ENCODE measurements around the gene ADAM12. TPM values are rescaled to one million over a fixed set of nuclear protein-coding genes. Genes with fewer than 3 reads are reported as not detected.
A peak's percentile ranks its signal among the peaks of the same experiment; 100 is the strongest.

The ADAM12 gene
- total RNA-seq, 2 donors from 2014 or later: under 0.01 to 0.52 TPM

DNA sequence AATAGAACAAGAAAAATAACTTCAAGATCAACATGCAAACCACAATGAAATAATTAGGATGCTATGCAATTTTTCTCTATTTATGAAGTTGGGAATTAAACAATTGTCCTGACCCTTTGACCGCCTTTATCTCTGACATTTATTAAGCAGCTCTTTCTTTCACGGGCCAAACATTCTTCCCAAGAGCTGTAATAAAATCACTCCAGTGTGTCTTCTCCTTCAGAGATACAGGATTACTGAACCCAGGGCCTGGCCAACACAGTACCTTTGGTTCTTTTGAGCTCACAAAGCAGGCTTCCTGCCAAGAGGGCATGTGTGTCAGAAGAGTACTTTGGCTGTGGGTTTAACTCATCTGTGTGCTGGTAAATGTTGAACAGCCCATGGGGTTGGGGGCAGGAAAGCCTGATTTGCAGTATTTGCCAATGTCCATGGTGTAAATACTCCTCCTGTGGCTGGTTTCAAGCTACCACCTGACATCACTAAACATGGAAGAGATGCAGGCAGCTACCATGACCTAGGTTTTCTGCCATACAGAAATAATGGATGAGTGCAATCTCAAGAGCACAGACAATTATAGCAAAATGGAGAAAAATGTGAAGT, 370.2 kb downstream of the ADAM12 start:
- WGBS, 2 donors: 47 to 56% methylated on average over 2 of the region's 2 CpGs
- Histone ChIP-seq H3K4me3 (no peak overlapping the region), H3K36me3 (replicated peaks in 1 of 2; ENCODE audit: insufficient read depth in 1 of 2, low read depth in 2 of 2) (no peaks in the 10 kb centered on the region), H3K4me1 (peaks cover 5% of the 10 kb centered on the region), H3K27me3 (no peaks in the 10 kb centered on the region), H3K9me3 (no peaks in the 10 kb centered on the region), H3K27ac (peak overlapping the region in 1 of 4 donors; percentile 42)
- DNase-seq (peak in 2 of 4 donors; percentile 13 to 23), ATAC-seq (peak; percentile 48)
- intact Hi-C loops (cut with DNase I): no loop called here
- no peak for TF ChIP-seq POLR2A (IDR thresholded peaks at IDR 0.05)
- TF ChIP-seq, protein P1, sequence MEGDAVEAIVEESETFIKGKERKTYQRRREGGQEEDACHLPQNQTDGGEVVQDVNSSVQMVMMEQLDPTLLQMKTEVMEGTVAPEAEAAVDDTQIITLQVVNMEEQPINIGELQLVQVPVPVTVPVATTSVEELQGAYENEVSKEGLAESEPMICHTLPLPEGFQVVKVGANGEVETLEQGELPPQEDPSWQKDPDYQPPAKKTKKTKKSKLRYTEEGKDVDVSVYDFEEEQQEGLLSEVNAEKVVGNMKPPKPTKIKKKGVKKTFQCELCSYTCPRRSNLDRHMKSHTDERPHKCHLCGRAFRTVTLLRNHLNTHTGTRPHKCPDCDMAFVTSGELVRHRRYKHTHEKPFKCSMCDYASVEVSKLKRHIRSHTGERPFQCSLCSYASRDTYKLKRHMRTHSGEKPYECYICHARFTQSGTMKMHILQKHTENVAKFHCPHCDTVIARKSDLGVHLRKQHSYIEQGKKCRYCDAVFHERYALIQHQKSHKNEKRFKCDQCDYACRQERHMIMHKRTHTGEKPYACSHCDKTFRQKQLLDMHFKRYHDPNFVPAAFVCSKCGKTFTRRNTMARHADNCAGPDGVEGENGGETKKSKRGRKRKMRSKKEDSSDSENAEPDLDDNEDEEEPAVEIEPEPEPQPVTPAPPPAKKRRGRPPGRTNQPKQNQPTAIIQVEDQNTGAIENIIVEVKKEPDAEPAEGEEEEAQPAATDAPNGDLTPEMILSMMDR (IDR thresholded peaks at IDR 0.05): no peak

DNA sequence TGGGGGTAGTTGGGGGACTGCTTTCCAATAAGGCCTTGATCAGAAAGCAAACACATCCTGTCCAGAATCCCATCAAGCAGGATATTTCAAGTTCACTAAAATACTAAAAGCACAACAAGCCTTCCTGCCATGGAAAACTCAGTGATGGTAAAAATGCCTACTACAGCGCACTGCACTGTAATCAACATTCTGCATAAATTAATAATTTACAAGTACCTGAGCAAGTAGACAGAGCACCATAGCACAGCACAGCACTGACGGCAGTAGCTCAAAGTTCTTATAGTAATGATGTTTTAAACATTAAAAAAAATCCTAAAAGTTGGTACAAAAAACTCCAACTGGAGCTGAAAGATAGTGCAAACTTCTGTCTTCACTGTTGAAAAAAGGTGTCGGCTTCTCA, 371.4 kb downstream of the ADAM12 start:
- Histone ChIP-seq H3K4me1 (peaks cover 5% of the 10 kb centered on the region), H3K27ac (peak overlapping the region in 3 of 4 donors; percentile 13 to 45 (median 38)), H3K27me3 (no peaks in the 10 kb centered on the region), H3K9me3 (no peaks in the 10 kb centered on the region), H3K36me3 (replicated peaks in 1 of 2; ENCODE audit: insufficient read depth in 1 of 2, low read depth in 2 of 2) (no peaks in the 10 kb centered on the region), H3K4me3 (no peak overlapping the region)
- intact Hi-C loops (cut with DNase I): no loop called here
- DNase-seq (no peak), ATAC-seq (peak; percentile 68)
- TF ChIP-seq, protein P1 (IDR thresholded peaks at IDR 0.05): no peak
- no peak for TF ChIP-seq POLR2A (IDR thresholded peaks at IDR 0.05)
- 63 to 77% methylated on average over 3 of the region's 3 CpGs for WGBS, 2 donors

DNA sequence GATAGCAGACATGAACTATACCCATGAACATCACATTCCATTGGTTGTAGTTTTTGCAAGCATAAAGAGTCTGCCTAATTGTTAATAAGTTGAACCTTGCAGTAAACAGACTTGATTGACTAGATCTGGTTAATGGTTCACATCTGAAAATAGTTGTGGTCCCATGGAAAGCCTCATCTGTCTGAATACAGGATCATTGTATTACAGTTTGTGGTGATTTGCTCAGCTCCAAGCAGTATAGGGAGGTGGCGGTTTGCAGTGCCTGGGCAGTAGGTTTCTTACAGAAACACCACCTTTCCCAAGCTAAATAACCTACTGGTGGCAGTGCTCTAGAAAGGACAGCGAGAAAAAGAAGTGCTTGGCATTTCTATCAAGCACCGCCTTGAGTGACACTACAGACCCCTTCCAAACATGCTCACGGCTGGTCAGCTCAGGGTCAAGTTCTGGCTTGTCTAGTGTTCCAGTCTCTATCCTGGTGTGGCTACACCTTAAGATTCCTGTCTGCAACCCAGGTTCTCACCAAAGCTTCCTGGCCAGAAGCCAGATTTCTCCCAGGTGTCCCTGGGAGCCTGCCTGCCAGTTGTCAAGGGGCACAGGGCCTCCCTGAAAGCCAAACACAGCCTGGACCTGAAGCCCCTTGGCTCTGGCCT, 372.0 kb downstream of the ADAM12 start:
- 76 to 100% methylated on average over 2 to 4 of the region's 4 CpGs for WGBS, 2 donors

DNA sequence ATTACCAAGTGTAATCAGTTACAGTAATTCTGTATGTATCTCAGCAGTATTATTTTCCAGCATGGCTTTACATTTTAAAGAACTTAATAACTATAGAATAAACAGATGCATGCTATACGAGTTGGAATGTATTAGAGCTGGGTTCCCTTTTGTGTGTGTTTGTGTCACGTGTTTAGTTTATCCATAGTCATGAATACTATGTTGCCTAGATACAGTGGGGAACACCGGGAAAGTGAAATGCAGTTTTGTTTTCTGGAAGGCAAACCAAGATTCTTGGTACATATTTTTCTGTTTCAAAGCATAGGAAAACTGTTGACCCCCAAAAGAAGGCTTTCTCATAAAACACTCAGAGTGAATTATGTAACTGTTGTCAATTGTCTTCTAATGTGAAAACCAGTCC, 372.9 kb downstream of the ADAM12 start:
- 69 to 84% methylated on average over 3 of the region's 3 CpGs for WGBS, 2 donors
- no peak for DNase-seq
- Histone ChIP-seq H3K36me3 (replicated peaks in 1 of 2; ENCODE audit: insufficient read depth in 1 of 2, low read depth in 2 of 2) (no peaks in the 10 kb centered on the region), H3K27me3 (no peaks in the 10 kb centered on the region), H3K27ac (no peak overlapping the region), H3K9me3 (no peaks in the 10 kb centered on the region), H3K4me3 (no peak overlapping the region), H3K4me1 (peaks cover 5% of the 10 kb centered on the region)
- TF ChIP-seq, protein P1 (IDR thresholded peaks at IDR 0.05): no peak
- no peak for TF ChIP-seq POLR2A (IDR thresholded peaks at IDR 0.05)
- ATAC-seq: no peak
- intact Hi-C loops (cut with DNase I): no loop called here

More for the DNA sequence above, 372.0 kb downstream of the ADAM12 start:
- no peaks in the 10 kb centered on the region for H3K36me3 ChIP-seq (replicated peaks in 1 of 2; ENCODE audit: insufficient read depth in 1 of 2, low read depth in 2 of 2)
- peaks cover 5% of the 10 kb centered on the region for H3K4me1 ChIP-seq
- no peaks in the 10 kb centered on the region for H3K27me3 ChIP-seq
- peak overlapping the region in 3 of 4 donors; percentile 13 to 45 (median 38) for H3K27ac ChIP-seq
- no peaks in the 10 kb centered on the region for H3K9me3 ChIP-seq
- ATAC-seq: no peak
- no peak overlapping the region for H3K4me3 ChIP-seq
- DNase-seq: no peak
- TF ChIP-seq POLR2A (IDR thresholded peaks at IDR 0.05): no peak
- TF ChIP-seq, protein P1 (IDR thresholded peaks at IDR 0.05): no peak
- intact Hi-C loops (cut with DNase I): no loop called here
